ENCODE data around the gene CCDC27.

DNA sequence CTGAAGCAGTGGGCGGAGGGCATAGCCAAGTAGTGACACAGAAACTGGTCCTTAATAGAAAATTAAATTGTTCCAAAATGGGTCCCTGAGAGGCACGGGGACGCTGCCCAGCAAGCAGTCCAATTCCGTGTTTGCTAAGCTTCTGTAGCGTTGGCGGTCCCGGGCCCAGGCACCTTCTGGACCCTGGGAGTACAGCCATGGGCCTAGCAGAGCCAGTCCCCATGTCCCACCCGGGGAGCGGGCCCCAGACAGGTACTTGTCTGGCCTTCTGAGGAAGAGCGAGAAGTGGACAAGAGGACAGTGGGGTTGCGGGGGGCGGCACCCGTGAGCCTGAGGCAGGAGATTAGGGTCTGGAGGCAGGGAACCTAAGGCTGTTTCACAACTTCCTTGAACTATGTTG lies 11.5 kb upstream of the CCDC27 start:
- TF ChIP-seq, protein P1, sequence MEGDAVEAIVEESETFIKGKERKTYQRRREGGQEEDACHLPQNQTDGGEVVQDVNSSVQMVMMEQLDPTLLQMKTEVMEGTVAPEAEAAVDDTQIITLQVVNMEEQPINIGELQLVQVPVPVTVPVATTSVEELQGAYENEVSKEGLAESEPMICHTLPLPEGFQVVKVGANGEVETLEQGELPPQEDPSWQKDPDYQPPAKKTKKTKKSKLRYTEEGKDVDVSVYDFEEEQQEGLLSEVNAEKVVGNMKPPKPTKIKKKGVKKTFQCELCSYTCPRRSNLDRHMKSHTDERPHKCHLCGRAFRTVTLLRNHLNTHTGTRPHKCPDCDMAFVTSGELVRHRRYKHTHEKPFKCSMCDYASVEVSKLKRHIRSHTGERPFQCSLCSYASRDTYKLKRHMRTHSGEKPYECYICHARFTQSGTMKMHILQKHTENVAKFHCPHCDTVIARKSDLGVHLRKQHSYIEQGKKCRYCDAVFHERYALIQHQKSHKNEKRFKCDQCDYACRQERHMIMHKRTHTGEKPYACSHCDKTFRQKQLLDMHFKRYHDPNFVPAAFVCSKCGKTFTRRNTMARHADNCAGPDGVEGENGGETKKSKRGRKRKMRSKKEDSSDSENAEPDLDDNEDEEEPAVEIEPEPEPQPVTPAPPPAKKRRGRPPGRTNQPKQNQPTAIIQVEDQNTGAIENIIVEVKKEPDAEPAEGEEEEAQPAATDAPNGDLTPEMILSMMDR (IDR thresholded peaks at IDR 0.05) = no peak
- no peak for TF ChIP-seq POLR2A (IDR thresholded peaks at IDR 0.05)
